GM19455 (cell line): ENCODE measurements around the gene TSPAN9.

Experiments
- ATAC-seq: cut with Tn5 transposase; IDR thresholded peaks from one replicate; pipeline ENCODE4 v1.9.1; 2021; ENCODE audit not compliant: unreplicated experiment

TSPAN9 gene

GRCh38 chr12:3288690-3289089 is 211.5 kb downstream of the TSPAN9 start:
- ATAC-seq, result no peak

GRCh38 chr12:3289702-3290101 is 212.5 kb downstream of the TSPAN9 start:
- no peak for ATAC-seq

- no peak for ATAC-seq
These were observed 214.8 kb downstream of the TSPAN9 start for GRCh38 chr12:3291939-3292338.

- ATAC-seq, result no peak
These were observed 215.7 kb downstream of the TSPAN9 start for GRCh38 chr12:3292677-3293412.

- no peak for ATAC-seq
These were observed 216.4 kb downstream of the TSPAN9 start for GRCh38 chr12:3293446-3294161.

- no peak for ATAC-seq
These were observed 217.3 kb downstream of the TSPAN9 start for GRCh38 chr12:3294481-3294911.

- ATAC-seq, result no peak
These were observed 218.0 kb downstream of the TSPAN9 start for GRCh38 chr12:3295225-3295624.

- ATAC-seq, result no peak
These were observed 218.6 kb downstream of the TSPAN9 start for GRCh38 chr12:3295646-3296408.

GRCh38 chr12:3296409-3296701 is 219.2 kb downstream of the TSPAN9 start:
- no peak for ATAC-seq

GRCh38 chr12:3298603-3299002 is 221.4 kb downstream of the TSPAN9 start:
- ATAC-seq, result no peak

GRCh38 chr12:3299929-3300832 is 223.0 kb downstream of the TSPAN9 start:
- no peak for ATAC-seq

GRCh38 chr12:3300833-3301401 is 223.7 kb downstream of the TSPAN9 start:
- no peak for ATAC-seq

- no peak for ATAC-seq
These were observed 225.3 kb downstream of the TSPAN9 start for GRCh38 chr12:3302401-3303041.

GRCh38 chr12:3303410-3304136 is 226.4 kb downstream of the TSPAN9 start:
- no peak for ATAC-seq

- ATAC-seq, result no peak
These were observed 227.4 kb downstream of the TSPAN9 start for GRCh38 chr12:3304436-3305165.

GRCh38 chr12:3305464-3305863 is 228.3 kb downstream of the TSPAN9 start:
- no peak for ATAC-seq

GRCh38 chr12:3305904-3306619 is 228.9 kb downstream of the TSPAN9 start:
- ATAC-seq, result no peak

- no peak for ATAC-seq
These were observed 230.2 kb downstream of the TSPAN9 start for GRCh38 chr12:3307389-3307788.
